B cell (primary cell): Measurements from ENCODE around the gene AP1AR. TPM values are rescaled to one million over a fixed set of nuclear protein-coding genes. Genes with fewer than 3 reads are reported as not detected.

Experiments used
- ATAC-seq: fragments of 200-7000 bp; cut with Tn5 transposase; one replicate; pipeline ENCODE4 v1.10.0; 2021; ENCODE audit warnings: low read depth, mild to moderate bottlenecking, moderate number of reproducible peaks, moderate library complexity
- CTCF ChIA-PET: fragments of 350-600 bp; sonication (Branson Sonifier 250); formaldehyde crosslinking; loops from one replicate; lab custom pipeline; 2021; ENCODE audit warnings: antibody characterized with exemption, inconsistent platforms; lab: Charles Lee
- POLR2A ChIA-PET: fragments of 350-600 bp; sonication (Branson Sonifier 250); formaldehyde crosslinking; loops from one replicate; lab custom pipeline; 2021; ENCODE audit warnings: antibody characterized with exemption; lab: Charles Lee
- DNase-seq: peaks from one replicate; pipeline ENCODE4 v3.0.0; 2013
- H2AFZ ChIP-seq: 2 replicates; pipeline ENCODE4 v1.6.1; 2012; ENCODE audit warnings: mild to moderate bottlenecking, low read depth, low read length; ENCODE audit not compliant: insufficient read depth, poor library complexity, severe bottlenecking
- H3K27ac ChIP-seq, 2 donors: 1 replicate in 1 of 2; 2 replicates in 1 of 2; pipeline ENCODE4 v1.5.1; 2012 to 2013; ENCODE audit warnings: low read length in 2 of 2, mild to moderate bottlenecking in 2 of 2, moderate library complexity in 1 of 2
- H3K27me3 ChIP-seq, 4 experiments: fragments of 200-600 bp in 1 of 4; sonication (generic) in 1 of 4; replicated peaks in 1 of 4; 1 replicate in 2 of 4; 2 replicates in 2 of 4; pipeline versions ENCODE4 v1.6.1 to v1.7.0; 2013 to 2016; ENCODE audit warnings: low read length in 3 of 4, mild to moderate bottlenecking in 2 of 4, mixed read lengths in 1 of 4, moderate library complexity in 1 of 4; ENCODE audit not compliant: insufficient read depth in 4 of 4, control insufficient read depth in 3 of 4; ENCODE audit errors: control extremely low read depth in 1 of 4
- H3K36me3 ChIP-seq, 2 experiments: replicated peaks in 1 of 2; 1 replicate in 1 of 2; 2 replicates in 1 of 2; pipeline versions ENCODE4 v1.6.1 to v1.7.1; 2013; ENCODE audit warnings: low read length in 1 of 2; ENCODE audit not compliant: insufficient read depth in 2 of 2, control insufficient read depth in 1 of 2; ENCODE audit errors: control extremely low read depth in 1 of 2, extremely low read depth in 1 of 2
- H3K4me1 ChIP-seq, 2 donors: fragments of 200-600 bp in 1 of 2; sonication (generic) in 1 of 2; 1 replicate in 1 of 2; 2 replicates in 1 of 2; pipeline versions ENCODE4 v1.5.1 to v1.6.1; 2013 to 2017; ENCODE audit warnings: low read length in 2 of 2; ENCODE audit not compliant: control insufficient read depth in 2 of 2, insufficient read depth in 2 of 2
- H3K4me2 ChIP-seq: replicated peaks from 2 replicates; pipeline ENCODE3; 2012; ENCODE audit warnings: mild to moderate bottlenecking, low read depth, low read length; ENCODE audit not compliant: poor library complexity, severe bottlenecking
- H3K4me3 ChIP-seq, 5 experiments: fragments of 200-600 bp in 1 of 5; sonication (generic) in 1 of 5; 1 replicate in 3 of 5; 2 replicates in 2 of 5; pipeline versions ENCODE4 v1.5.1 to v1.7.0; 2011 to 2016; ENCODE audit warnings: low read length in 4 of 5, mild to moderate bottlenecking in 4 of 5, low read depth in 2 of 5, control low read depth in 1 of 5, moderate library complexity in 1 of 5; ENCODE audit not compliant: insufficient read depth in 1 of 5; ENCODE audit errors: control extremely low read depth in 1 of 5, extremely low read depth in 1 of 5
- H3K79me2 ChIP-seq: fragments of 200-600 bp; sonication (generic); one replicate; pipeline ENCODE4 v1.6.0; 2016; ENCODE audit warnings: low read length; ENCODE audit not compliant: control insufficient read depth, insufficient read depth
- H3K9ac ChIP-seq: fragments of 200-600 bp; sonication (generic); 2 replicates; pipeline ENCODE4 v1.6.1; 2017; ENCODE audit warnings: mild to moderate bottlenecking, low read length, moderate library complexity
- H3K9me3 ChIP-seq, 3 donors: one replicate each; pipeline versions ENCODE4 v1.6.1 to v1.7.1; 2013; ENCODE audit warnings: low read length in 2 of 3; ENCODE audit not compliant: control insufficient read depth in 2 of 3, insufficient read depth in 1 of 3; ENCODE audit errors: control extremely low read depth in 1 of 3
- H4K20me1 ChIP-seq: 2 replicates; pipeline ENCODE4 v1.6.0; 2012; ENCODE audit warnings: mild to moderate bottlenecking, low read length; ENCODE audit not compliant: insufficient read depth, control insufficient read depth, poor library complexity, severe bottlenecking
- H3K27ac Mint-ChIP-seq: one replicate; pipeline ENCODE4 v1.8.0; 2021; ENCODE audit warnings: mixed read lengths
- H3K27me3 Mint-ChIP-seq: one replicate; pipeline ENCODE4 v1.8.0; 2021; ENCODE audit warnings: mixed read lengths
- H3K4me1 Mint-ChIP-seq: one replicate; pipeline ENCODE4 v1.8.0; 2021; ENCODE audit warnings: mixed read lengths
- H3K4me3 Mint-ChIP-seq: one replicate; pipeline ENCODE4 v1.8.0; 2021; ENCODE audit warnings: mixed read lengths
- H3K9me3 Mint-ChIP-seq: one replicate; pipeline ENCODE4 v1.8.0; 2022; ENCODE audit warnings: mixed read lengths; ENCODE audit not compliant: insufficient read depth
- EZH2 ChIP-seq: IDR thresholded peaks from 2 replicates; pipeline ENCODE4 v1.6.1; 2012; ENCODE audit warnings: borderline replicate concordance, low read depth, mild to moderate bottlenecking, moderate library complexity, low read length; ENCODE audit not compliant: insufficient read depth, poor library complexity, severe bottlenecking
- WGBS: methylation state at CpG from one replicate; pipeline ENCODE4 v1.1.5; 2013; ENCODE audit warnings: missing lambda C conversion rate; ENCODE audit not compliant: insufficient coverage; 5-methylcytosine and 5-hydroxymethylcytosine counted together
- intact Hi-C: fragments of 100-400 bp; cut with micrococcal nuclease; formaldehyde crosslinking; loops from one replicate; pipeline ENCODE4 v1.10.0; 2022
- polyA plus RNA-seq: library from polyadenylated mRNA; depleted of rRNA; stranded (reverse); fragments of >200 nt; gene quantifications from 2 replicates; pipeline ENCODE4 v1.2.3, GENCODE V29; 2012
- total RNA-seq, 2 donors: library from RNA; stranded (reverse); fragments of 120-200 nt in 1 of 2; gene quantifications; 1 replicate in 1 of 2; 2 replicates in 1 of 2; pipeline versions ENCODE4 v1.2.3 to v1.2.4, GENCODE V29; 2013 to 2022
- TF ChIP-seq, protein P1 (sequence below): fragments of 200-600 bp; IDR thresholded peaks from one replicate; pipeline ENCODE4 v1.8.0; 2022; ENCODE audit warnings: antibody characterized with exemption, mild to moderate bottlenecking

AP1AR gene
- total and polyA plus RNA-seq, 2 donors (not counting 1 experiment from before 2014, with no cell fraction given) = 3.4 to 20.3 TPM

DNA sequence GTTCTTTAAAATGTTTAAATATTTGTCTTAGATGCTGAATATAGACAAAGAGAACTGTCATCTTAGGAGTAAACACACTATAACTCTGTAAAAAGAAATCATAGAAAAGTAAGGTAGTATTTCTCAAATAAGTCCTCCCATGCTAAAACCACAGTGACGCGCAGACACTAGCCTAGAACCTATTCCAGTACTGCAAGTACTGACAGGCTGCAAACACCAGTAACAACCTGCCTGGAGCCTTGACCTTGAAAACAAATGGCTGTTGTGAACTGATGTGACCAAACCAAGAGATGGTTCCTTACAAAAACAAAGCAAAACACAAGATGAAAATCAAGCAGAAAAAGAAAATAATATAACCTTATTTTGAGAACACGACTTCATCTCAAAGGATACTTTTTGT, 45.6 kb downstream of the AP1AR start:
- Mint-ChIP-seq H3K27ac (peak overlapping the region; percentile 43), H3K4me1 (peaks cover 46% of the 10 kb centered on the region), H3K9me3 (no peaks in the 10 kb centered on the region), H3K4me3 (no peak overlapping the region), H3K27me3 (no peaks in the 10 kb centered on the region)
- ATAC-seq (no peak), DNase-seq (no peak)
- H3K79me2 ChIP-seq = peaks cover 81% of the 10 kb centered on the region
- no peak overlapping the region for H3K9ac ChIP-seq
- CTCF ChIA-PET = no interaction called here
- H3K4me1 ChIP-seq = peaks cover 36% of the 10 kb centered on the region in 2 donors
- H2AFZ ChIP-seq = no peak overlapping the region
- intact Hi-C loops = no loop called here
- peak overlapping the region in 1 of 2 donors; percentile 44 for H3K27ac ChIP-seq
- TF ChIP-seq, protein P1, sequence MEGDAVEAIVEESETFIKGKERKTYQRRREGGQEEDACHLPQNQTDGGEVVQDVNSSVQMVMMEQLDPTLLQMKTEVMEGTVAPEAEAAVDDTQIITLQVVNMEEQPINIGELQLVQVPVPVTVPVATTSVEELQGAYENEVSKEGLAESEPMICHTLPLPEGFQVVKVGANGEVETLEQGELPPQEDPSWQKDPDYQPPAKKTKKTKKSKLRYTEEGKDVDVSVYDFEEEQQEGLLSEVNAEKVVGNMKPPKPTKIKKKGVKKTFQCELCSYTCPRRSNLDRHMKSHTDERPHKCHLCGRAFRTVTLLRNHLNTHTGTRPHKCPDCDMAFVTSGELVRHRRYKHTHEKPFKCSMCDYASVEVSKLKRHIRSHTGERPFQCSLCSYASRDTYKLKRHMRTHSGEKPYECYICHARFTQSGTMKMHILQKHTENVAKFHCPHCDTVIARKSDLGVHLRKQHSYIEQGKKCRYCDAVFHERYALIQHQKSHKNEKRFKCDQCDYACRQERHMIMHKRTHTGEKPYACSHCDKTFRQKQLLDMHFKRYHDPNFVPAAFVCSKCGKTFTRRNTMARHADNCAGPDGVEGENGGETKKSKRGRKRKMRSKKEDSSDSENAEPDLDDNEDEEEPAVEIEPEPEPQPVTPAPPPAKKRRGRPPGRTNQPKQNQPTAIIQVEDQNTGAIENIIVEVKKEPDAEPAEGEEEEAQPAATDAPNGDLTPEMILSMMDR = no peak
- TF ChIP-seq EZH2 = no peak
- H4K20me1 ChIP-seq = peaks cover 16% of the 10 kb centered on the region
- POLR2A ChIA-PET = no interaction called here
- no peaks in the 10 kb centered on the region for H3K27me3 ChIP-seq
- 100% methylated on average over 2 of the region's 3 CpGs for WGBS
- H3K4me3 ChIP-seq = no peak overlapping the region
- no peaks in the 10 kb centered on the region for H3K9me3 ChIP-seq
- peaks cover 3 to 40% of the 10 kb centered on the region in 2 experiments for H3K36me3 ChIP-seq
- H3K4me2 ChIP-seq = no peak overlapping the region

DNA sequence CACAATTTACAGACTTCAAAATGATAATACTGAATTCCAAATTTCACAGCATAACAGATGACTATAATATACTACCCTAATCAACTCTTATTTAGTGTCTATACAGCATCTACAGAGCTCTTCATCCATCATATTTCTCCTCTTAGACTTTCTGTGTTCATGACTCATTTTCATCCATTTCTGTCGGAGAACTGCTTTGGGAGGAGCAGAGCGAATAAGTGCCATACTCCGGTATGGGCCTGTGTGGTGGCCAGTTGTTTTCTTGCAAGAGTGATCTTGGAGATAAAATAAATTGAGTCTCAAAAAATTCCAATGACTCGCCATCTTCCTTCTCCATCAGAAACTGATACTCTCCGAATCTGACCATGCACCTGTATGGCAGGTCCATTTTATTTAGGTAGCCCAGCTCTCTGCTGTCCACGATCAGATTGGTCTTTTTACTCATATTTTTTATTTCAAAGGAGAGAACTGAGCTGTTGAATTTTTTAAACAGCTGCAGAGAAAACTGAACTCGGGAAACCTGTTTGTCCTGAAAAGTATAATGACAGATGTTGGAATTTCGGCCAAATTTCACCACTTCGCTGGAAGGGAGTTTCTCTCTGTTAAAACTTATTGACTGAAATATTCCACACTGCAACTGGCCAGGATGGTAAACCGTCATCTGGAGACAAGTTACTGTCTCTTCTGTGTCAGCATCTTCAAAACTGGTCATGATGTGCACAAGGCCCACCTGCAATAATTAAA, 46.3 kb downstream of the AP1AR start:
- Mint-ChIP-seq H3K4me1 (peaks cover 52% of the 10 kb centered on the region), H3K4me3 (no peak overlapping the region), H3K27ac (peak overlapping the region; percentile 47), H3K27me3 (no peaks in the 10 kb centered on the region), H3K9me3 (no peaks in the 10 kb centered on the region)
- 100% methylated on average over 2 of the region's 10 CpGs for WGBS
- ChIA-PET CTCF (interaction anchor here (1.9 kb wide), 1 partner anchor 11 kb away, joined by 5 read pairs; no protein-coding TSS in a partner anchor), POLR2A (no interaction called here)
- intact Hi-C loops = no loop called here
- Histone ChIP-seq H3K4me2 (peak overlapping the region; percentile 82), H3K36me3 (peaks cover 3 to 40% of the 10 kb centered on the region in 2 experiments), H3K27ac (peak overlapping the region in 1 of 2 donors; percentile 44), H3K27me3 (no peaks in the 10 kb centered on the region), H3K79me2 (peaks cover 84% of the 10 kb centered on the region), H3K9ac (no peak overlapping the region), H3K4me3 (no peak overlapping the region), H3K9me3 (no peaks in the 10 kb centered on the region), H2AFZ (no peak overlapping the region), H4K20me1 (peaks cover 16% of the 10 kb centered on the region), H3K4me1 (peaks cover 42 to 43% of the 10 kb centered on the region in 2 donors)
- TF ChIP-seq, protein P1 = no peak
- ATAC-seq (no peak), DNase-seq (no peak)
